ENCODE data around the gene CSPG5. TPM values are rescaled to one million over a fixed set of nuclear protein-coding genes. Genes with fewer than 3 reads are reported as not detected.
A peak's percentile ranks its signal among the peaks of the same experiment; 100 is the strongest.

Gene CSPG5
- total RNA-seq, 1 experiment from 2014 or later: 5.7 TPM

DNA sequence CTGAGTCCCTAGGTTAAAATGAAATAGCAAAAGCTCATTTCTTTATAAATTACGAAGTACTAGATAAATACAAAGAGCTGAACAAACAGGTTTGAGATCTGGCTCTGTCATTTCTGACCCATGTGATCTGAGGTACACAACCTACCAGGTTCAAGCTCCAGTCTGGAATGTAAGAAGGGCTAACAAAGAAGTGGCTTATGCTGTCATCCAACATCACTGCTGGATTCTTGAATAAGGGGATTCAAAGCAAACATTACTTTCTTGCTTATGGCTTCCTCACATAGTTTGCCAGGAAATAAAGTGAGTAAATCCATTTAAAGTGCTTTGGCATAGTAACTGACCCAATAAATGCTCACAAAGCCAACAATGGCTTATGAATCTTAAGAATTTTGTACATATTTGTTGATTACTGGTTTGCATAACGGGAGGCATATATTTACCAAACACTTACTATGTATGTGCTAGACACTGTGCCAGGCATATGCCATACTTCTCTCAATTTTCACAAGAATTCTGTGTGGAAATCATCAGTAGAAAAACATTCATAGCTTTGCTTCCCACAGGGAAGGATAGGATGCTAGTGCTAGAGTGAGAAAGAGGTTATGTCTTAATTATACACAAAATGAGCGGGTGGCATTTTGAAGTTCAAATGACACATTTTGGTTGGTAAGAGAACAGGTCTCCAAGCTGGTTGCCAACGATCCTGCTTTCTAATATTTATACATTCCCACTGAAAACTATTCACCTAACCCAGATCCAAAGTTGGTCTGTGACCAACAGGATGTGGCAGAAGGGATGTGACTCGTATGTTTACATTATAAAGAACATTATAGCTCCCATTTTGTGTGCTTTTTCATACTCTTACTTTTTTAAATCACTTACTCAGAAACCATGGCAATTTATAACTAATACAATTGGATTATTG, 38.7 kb upstream of the CSPG5 start:
- Histone ChIP-seq H3K79me1 (ENCODE audit: insufficient read depth, low read depth, low read length, poor library complexity, severe bottlenecking) (no peaks in the 10 kb centered on the region), H3K18ac (ENCODE audit: insufficient read length, low read depth, low read length) (no peak overlapping the region), H2BK120ac (ENCODE audit: low read depth, low read length, poor library complexity, severe bottlenecking) (no peak overlapping the region), H3K23me2 (ENCODE audit: insufficient read length, low read depth, low read length, poor library complexity, severe bottlenecking) (no peaks in the 10 kb centered on the region), H2BK20ac (ENCODE audit: low read depth, low read length, poor library complexity, severe bottlenecking) (no peak overlapping the region), H4K5ac (ENCODE audit: insufficient read length, low read depth, low read length) (no peak overlapping the region), H3K9ac (ENCODE audit: extremely low read depth, insufficient read length, low read length) (no peak overlapping the region), H3K4me1 (ENCODE audit: insufficient read depth, low read length) (no peaks in the 10 kb centered on the region), H2BK12ac (ENCODE audit: insufficient read length, low read depth, low read length) (no peak overlapping the region), H3K79me2 (ENCODE audit: insufficient read depth, low read length) (no peaks in the 10 kb centered on the region), H3K56ac (ENCODE audit: insufficient read length, low read depth, low read length) (no peak overlapping the region), H3K23ac (ENCODE audit: insufficient read length, low read depth, low read length) (no peak overlapping the region), H2BK15ac (ENCODE audit: low read depth, low read length) (no peak overlapping the region), H4K8ac (replicated peaks; ENCODE audit: insufficient read length, low read depth, low read length) (no peak overlapping the region), H3K27ac (ENCODE audit: insufficient read length, low read depth, low read length) (no peak overlapping the region), H2AFZ (ENCODE audit: low read length) (no peak overlapping the region), H2AK5ac (ENCODE audit: insufficient read length, low read length) (no peak overlapping the region), H4K20me1 (ENCODE audit: control insufficient read depth, insufficient read depth, insufficient read length) (no peaks in the 10 kb centered on the region), H4K91ac (ENCODE audit: insufficient read length, low read depth, low read length) (no peak overlapping the region), H2BK5ac (ENCODE audit: insufficient read length, low read length) (no peak overlapping the region), H3T11ph (ENCODE audit: low read length) (no peak overlapping the region), H3K27me3 (ENCODE audit: insufficient read depth, low read length) (no peaks in the 10 kb centered on the region), H3K4ac (ENCODE audit: low read depth, low read length) (no peak overlapping the region), H3K9me3 (ENCODE audit: control insufficient read depth, low read depth, low read length) (no peaks in the 10 kb centered on the region), H3K14ac (ENCODE audit: insufficient read depth, low read length) (no peak overlapping the region), H3K4me2 (ENCODE audit: insufficient read depth, insufficient read length, low read length) (no peak overlapping the region)
- Mint-ChIP-seq H3K36me3 (ENCODE audit: insufficient read depth in 1 of 3, low read depth in 3 of 3) (peaks cover 24 to 55% (median 53%) of the 10 kb centered on the region in 3 experiments; a peak in 6 of 7 replicates), H3K9me3 (no peaks in the 10 kb centered on the region), H3K27me3 (ENCODE audit: low read depth) (no peaks in the 10 kb centered on the region), H3K4me3 (no peak overlapping the region), H3K4me1 (0 out of 4 replicates have a peak, but pooled peaks cover 0 to 3% of the 10 kb centered on the region in 2 experiments), H3K27ac (peak overlapping the region in 2 of 3 experiments; percentile 9 to 52; a peak in 2 of 7 replicates)
- TF ChIP-seq, protein P1, sequence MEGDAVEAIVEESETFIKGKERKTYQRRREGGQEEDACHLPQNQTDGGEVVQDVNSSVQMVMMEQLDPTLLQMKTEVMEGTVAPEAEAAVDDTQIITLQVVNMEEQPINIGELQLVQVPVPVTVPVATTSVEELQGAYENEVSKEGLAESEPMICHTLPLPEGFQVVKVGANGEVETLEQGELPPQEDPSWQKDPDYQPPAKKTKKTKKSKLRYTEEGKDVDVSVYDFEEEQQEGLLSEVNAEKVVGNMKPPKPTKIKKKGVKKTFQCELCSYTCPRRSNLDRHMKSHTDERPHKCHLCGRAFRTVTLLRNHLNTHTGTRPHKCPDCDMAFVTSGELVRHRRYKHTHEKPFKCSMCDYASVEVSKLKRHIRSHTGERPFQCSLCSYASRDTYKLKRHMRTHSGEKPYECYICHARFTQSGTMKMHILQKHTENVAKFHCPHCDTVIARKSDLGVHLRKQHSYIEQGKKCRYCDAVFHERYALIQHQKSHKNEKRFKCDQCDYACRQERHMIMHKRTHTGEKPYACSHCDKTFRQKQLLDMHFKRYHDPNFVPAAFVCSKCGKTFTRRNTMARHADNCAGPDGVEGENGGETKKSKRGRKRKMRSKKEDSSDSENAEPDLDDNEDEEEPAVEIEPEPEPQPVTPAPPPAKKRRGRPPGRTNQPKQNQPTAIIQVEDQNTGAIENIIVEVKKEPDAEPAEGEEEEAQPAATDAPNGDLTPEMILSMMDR (conservative IDR thresholded peaks at IDR 0.05): no peak
- no peak for DNase-seq
- no CpG with 5 or more reads among the region's 5 CpGs for WGBS (ENCODE audit: extremely low coverage, insufficient read length, low lambda C conversion rate)
